Right lobe of liver (tissue), 6 donors: ENCODE data around the gene FAM83F. TPM values are rescaled to one million over a fixed set of nuclear protein-coding genes. Genes with fewer than 3 reads are reported as not detected.

ENCODE experiments used
- ATAC-seq, 4 donors: fragments of 200-7000 bp; cut with Tn5 transposase; one replicate each; pipeline ENCODE4 v1.9.1; 2020; ENCODE audit warnings: mild to moderate bottlenecking in 4 of 4, moderate library complexity in 4 of 4
- DNase-seq, 3 donors: peaks; one replicate each; pipeline ENCODE4 v3.0.0-alpha.2; 2020
- H3K27ac ChIP-seq, 3 donors: fragments of 200-600 bp; one replicate each; pipeline ENCODE4 v1.8.0; 2022
- H3K27me3 ChIP-seq, 2 donors: fragments of 200-600 bp; one replicate each; pipeline ENCODE4 v1.8.0; 2022
- H3K36me3 ChIP-seq, 4 donors: fragments of 200-600 bp; sonication (generic) in 1 of 4; one replicate each; pipeline versions ENCODE4 v1.5.1 to v1.8.0; 2017 to 2022; ENCODE audit warnings: control low read depth in 1 of 4
- H3K4me1 ChIP-seq, 4 donors: fragments of 200-600 bp; sonication (generic) in 1 of 4; one replicate each; pipeline versions ENCODE4 v1.5.1 to v1.8.0; 2017 to 2022; ENCODE audit warnings: control low read depth in 1 of 4
- H3K4me3 ChIP-seq, 3 donors: fragments of 200-600 bp; one replicate each; pipeline ENCODE4 v1.8.0; 2022
- H3K9me3 ChIP-seq, 4 donors: fragments of 200-600 bp; sonication (generic) in 1 of 4; one replicate each; pipeline versions ENCODE4 v1.5.1 to v1.8.0; 2017 to 2022; ENCODE audit warnings: control low read depth in 1 of 4
- POLR2A ChIP-seq: fragments of 450-650 bp; IDR thresholded peaks from one replicate; pipeline ENCODE4 v1.6.1; 2017; ENCODE audit warnings: antibody characterized with exemption, mild to moderate bottlenecking
- WGBS: methylation state at CpG from one replicate; pipeline ENCODE4 v1.1.6; 2018; ENCODE audit warnings: low coverage, low lambda C conversion rate; ENCODE audit not compliant: insufficient coverage; ENCODE audit errors: missing lambda C conversion rate; 5-methylcytosine and 5-hydroxymethylcytosine counted together
- intact Hi-C, 2 donors: fragments of 100-400 bp; cut with DNase I; formaldehyde crosslinking; loops; one replicate each; pipeline versions ENCODE4 v1.11.2 to v1.14.1; 2022
- total RNA-seq, 6 experiments: library from RNA; depleted of rRNA in 2 of 6; stranded (reverse); fragments of >200 nt in 2 of 6; fragmentation: NEBNext Ultra II Directional in 3 of 6; extraction: Animal tissue kit (Norgen Biotek cat#: 25700) in 3 of 6; gene quantifications; one replicate each; pipeline versions ENCODE4 v1.1.0 to v1.2.4, GENCODE V29; 2016 to 2023
- TF ChIP-seq, protein P1 (sequence below), 4 donors: fragments of 200-600 bp in 3 of 4; fragments of 450-650 bp in 1 of 4; IDR thresholded peaks; one replicate each; pipeline versions ENCODE4 v1.5.1 to v1.8.0; 2016 to 2022; ENCODE audit warnings: antibody characterized with exemption in 4 of 4, mild to moderate bottlenecking in 2 of 4
- donor health status: DM: no; HTN: yes; CAD: no.
- donor health status: DM: no; HTN: no; CAD: no.
- donor health status: DM: no; HTN: no; CAD: no.
- donor health status: DM: no; HTN: yes; CAD: no.
- donor health status: DM: no; HTN: yes; CAD: no.

Gene FAM83F
- total RNA-seq, 6 experiments from 2014 or later = 1.1 to 4.5 (median 1.6) TPM

DNA sequence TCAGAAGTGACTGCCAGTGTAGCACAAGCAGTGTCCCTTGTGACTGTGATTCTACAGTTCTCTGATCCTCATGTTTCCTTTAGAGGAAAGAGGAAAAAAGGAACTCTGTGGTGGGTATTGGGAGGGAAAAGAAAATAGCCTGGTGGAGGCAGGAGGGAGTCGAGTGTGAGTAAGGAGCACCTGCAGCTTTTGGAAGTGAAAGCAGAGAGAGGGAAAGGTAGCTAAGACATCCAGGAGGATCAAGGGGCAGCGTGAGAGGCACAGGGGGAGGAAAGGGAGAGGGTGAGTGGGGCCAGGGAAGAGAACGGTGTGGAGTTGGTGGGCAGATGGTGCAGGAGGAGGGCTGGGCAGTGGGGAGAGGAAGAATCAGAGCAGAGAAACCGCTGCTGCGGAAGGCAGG, 22.1 kb upstream of the FAM83F start:
- Histone ChIP-seq H3K9me3 (no peaks in the 10 kb centered on the region), H3K4me1 (peaks cover 0 to 10% (median 0%) of the 10 kb centered on the region in 4 donors), H3K36me3 (no peaks in the 10 kb centered on the region), H3K27ac (no peak overlapping the region), H3K4me3 (no peak overlapping the region), H3K27me3 (no peaks in the 10 kb centered on the region)
- intact Hi-C loops = no loop called here
- no peak for TF ChIP-seq POLR2A
- TF ChIP-seq, protein P1, sequence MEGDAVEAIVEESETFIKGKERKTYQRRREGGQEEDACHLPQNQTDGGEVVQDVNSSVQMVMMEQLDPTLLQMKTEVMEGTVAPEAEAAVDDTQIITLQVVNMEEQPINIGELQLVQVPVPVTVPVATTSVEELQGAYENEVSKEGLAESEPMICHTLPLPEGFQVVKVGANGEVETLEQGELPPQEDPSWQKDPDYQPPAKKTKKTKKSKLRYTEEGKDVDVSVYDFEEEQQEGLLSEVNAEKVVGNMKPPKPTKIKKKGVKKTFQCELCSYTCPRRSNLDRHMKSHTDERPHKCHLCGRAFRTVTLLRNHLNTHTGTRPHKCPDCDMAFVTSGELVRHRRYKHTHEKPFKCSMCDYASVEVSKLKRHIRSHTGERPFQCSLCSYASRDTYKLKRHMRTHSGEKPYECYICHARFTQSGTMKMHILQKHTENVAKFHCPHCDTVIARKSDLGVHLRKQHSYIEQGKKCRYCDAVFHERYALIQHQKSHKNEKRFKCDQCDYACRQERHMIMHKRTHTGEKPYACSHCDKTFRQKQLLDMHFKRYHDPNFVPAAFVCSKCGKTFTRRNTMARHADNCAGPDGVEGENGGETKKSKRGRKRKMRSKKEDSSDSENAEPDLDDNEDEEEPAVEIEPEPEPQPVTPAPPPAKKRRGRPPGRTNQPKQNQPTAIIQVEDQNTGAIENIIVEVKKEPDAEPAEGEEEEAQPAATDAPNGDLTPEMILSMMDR (IDR thresholded peaks at IDR 0.05) = no peak
- no peak for ATAC-seq
- no peak for DNase-seq
- WGBS = 60% methylated on average over 5 of the region's 5 CpGs

DNA sequence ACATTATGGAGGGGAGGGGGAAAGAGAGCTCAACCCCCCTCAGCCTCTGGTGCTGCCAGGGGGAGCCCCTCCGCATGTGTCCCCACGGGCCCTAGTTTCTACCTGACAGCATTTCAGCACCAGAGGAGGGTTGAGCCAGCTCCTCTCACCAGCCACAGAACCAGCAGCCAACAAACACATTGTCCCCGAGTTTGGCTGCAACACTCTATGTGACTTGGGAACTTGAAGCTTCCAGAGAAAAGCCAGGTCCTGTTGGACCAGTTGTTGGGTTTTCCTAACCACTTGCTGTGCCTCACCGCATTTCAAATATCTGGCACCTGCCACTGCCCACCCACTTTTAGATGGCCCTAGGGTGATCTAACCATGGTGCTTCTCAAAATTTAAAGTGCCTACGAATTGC, 21.1 kb upstream of the FAM83F start:
- Histone ChIP-seq H3K27ac (no peak overlapping the region), H3K27me3 (no peaks in the 10 kb centered on the region), H3K36me3 (no peaks in the 10 kb centered on the region), H3K4me1 (peaks cover 0 to 4% (median 0%) of the 10 kb centered on the region in 4 donors), H3K9me3 (no peaks in the 10 kb centered on the region), H3K4me3 (no peak overlapping the region)
- DNase-seq (no peak), ATAC-seq (no peak)
- WGBS = 38% methylated on average over 3 of the region's 5 CpGs
- TF ChIP-seq POLR2A = no peak
- TF ChIP-seq, protein P1 (IDR thresholded peaks at IDR 0.05) = no peak
- intact Hi-C loops = no loop called here

DNA sequence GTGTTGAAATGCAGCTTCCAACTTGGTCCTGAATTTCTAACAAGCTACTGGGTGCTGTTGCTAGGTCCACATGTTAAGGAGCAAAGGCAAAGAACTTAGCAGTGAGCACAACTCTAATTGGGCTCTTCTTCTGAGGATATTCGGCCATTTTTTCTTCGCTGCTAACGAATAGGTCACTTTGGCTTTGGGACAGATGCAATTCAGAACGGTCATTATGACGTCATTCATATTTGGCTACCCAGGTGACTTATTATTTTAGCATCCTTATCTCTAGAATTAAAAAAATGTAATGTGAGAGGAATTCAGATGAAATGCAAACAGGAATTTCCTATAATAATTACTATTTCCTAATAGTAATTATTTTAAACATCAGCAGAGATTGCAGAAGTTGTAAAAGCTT, 20.7 kb upstream of the FAM83F start:
- WGBS = 71% methylated on average over 5 of the region's 5 CpGs
- intact Hi-C loops = no loop called here
- ATAC-seq (no peak), DNase-seq (no peak)
- H3K4me3 ChIP-seq = no peak overlapping the region
- H3K4me1 ChIP-seq = peaks cover 0 to under 1% (median 0%) of the 10 kb centered on the region in 4 donors
- H3K9me3 ChIP-seq = no peaks in the 10 kb centered on the region
- no peak overlapping the region for H3K27ac ChIP-seq
- no peaks in the 10 kb centered on the region for H3K27me3 ChIP-seq
- no peaks in the 10 kb centered on the region for H3K36me3 ChIP-seq
- TF ChIP-seq, protein P1 (IDR thresholded peaks at IDR 0.05) = no peak
- no peak for TF ChIP-seq POLR2A

DNA sequence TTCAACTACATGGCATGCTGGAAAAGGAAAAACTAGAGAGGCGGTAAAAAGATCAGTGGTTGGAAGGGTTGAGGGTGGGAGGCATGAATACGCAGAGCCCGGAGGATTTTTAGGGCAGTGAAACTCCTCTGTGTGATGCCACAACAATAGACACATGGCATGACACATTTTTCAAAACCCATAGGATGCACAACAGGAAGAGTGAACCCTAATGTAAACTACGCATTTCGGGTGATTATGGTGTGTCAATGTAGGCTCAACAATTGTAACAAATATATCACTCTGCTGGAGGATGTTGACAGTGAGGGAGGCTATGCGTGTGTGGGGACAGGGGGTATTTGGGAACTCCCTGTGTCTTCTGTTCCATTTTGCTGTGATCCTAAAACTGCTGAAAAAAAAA, 15.7 kb upstream of the FAM83F start:
- 74% methylated on average over 6 of the region's 6 CpGs for WGBS
- ATAC-seq (no peak), DNase-seq (no peak)
- TF ChIP-seq, protein P1 (IDR thresholded peaks at IDR 0.05) = no peak
- no peak for TF ChIP-seq POLR2A
- no peaks in the 10 kb centered on the region for H3K4me1 ChIP-seq
- intact Hi-C loops = no loop called here
- no peaks in the 10 kb centered on the region for H3K27me3 ChIP-seq
- H3K27ac ChIP-seq = no peak overlapping the region
- no peaks in the 10 kb centered on the region for H3K36me3 ChIP-seq
- H3K4me3 ChIP-seq = no peak overlapping the region
- H3K9me3 ChIP-seq = no peaks in the 10 kb centered on the region

- no peak for TF ChIP-seq POLR2A
- H3K36me3 ChIP-seq = no peaks in the 10 kb centered on the region
- no peak overlapping the region for H3K4me3 ChIP-seq
- H3K27ac ChIP-seq = no peak overlapping the region
- ATAC-seq (no peak), DNase-seq (no peak)
- intact Hi-C loops = no loop called here
- no peaks in the 10 kb centered on the region for H3K27me3 ChIP-seq
- H3K4me1 ChIP-seq = no peaks in the 10 kb centered on the region
- WGBS = 77% methylated on average over 3 of the region's 5 CpGs
- no peaks in the 10 kb centered on the region for H3K9me3 ChIP-seq
Observed at GRCh38 chr22:39979458-39979857, 15.3 kb upstream of the FAM83F start.
